CD4-positive, CD25-positive, alpha-beta regulatory T cell (primary cell): ENCODE measurements around the gene CTPS2. TPM values are rescaled to one million over a fixed set of nuclear protein-coding genes. Genes with fewer than 3 reads are reported as not detected.
A peak's percentile ranks its signal among the peaks of the same experiment; 100 is the strongest.
"Not testable (repeated sequence)": the region's sequence is repeated elsewhere in the genome, so short reads cannot be mapped to it uniquely, and the experiment has no call there.

Experiments
- ATAC-seq, 2 donors: fragments of 150-1000 bp; cut with Tn5 transposase; one replicate each; pipeline ENCODE4 v1.10.0; 2021; ENCODE audit warnings: low read depth in 2 of 2, moderate number of reproducible peaks in 2 of 2, moderate library complexity in 1 of 2
- DNase-seq, 3 donors: peaks; one replicate each; pipeline versions ENCODE4 v3.0.0 to v3.0.0-alpha.2; 2012 to 2022; ENCODE audit warnings: mixed read lengths in 1 of 3
- H3K27ac ChIP-seq: one replicate; pipeline ENCODE4 v1.7.0; 2013; ENCODE audit warnings: mild to moderate bottlenecking, low read length; ENCODE audit not compliant: insufficient read depth, poor library complexity, severe bottlenecking
- H3K27me3 ChIP-seq: one replicate; pipeline ENCODE4 v1.7.0; 2013; ENCODE audit warnings: low read length; ENCODE audit not compliant: control insufficient read depth, insufficient read depth
- H3K36me3 ChIP-seq: one replicate; pipeline ENCODE4 v1.7.0; 2013; ENCODE audit warnings: mild to moderate bottlenecking, low read length, moderate library complexity; ENCODE audit not compliant: control insufficient read depth, insufficient read depth
- H3K4me1 ChIP-seq: 2 replicates; pipeline ENCODE4 v1.7.0; 2013; ENCODE audit warnings: mild to moderate bottlenecking, low read length; ENCODE audit not compliant: insufficient read depth, control insufficient read depth, poor library complexity, severe bottlenecking
- H3K4me3 ChIP-seq: one replicate; pipeline ENCODE4 v1.7.0; 2013; ENCODE audit warnings: low read depth, mild to moderate bottlenecking, low read length, moderate library complexity
- H3K9me3 ChIP-seq, 2 experiments: 1 replicate in 1 of 2; 2 replicates in 1 of 2; pipeline ENCODE4 v1.7.0; 2013; ENCODE audit warnings: low read length in 2 of 2, mild to moderate bottlenecking in 1 of 2, moderate library complexity in 1 of 2; ENCODE audit not compliant: control insufficient read depth in 2 of 2
- H3K27ac Mint-ChIP-seq, 3 donors: one replicate each; pipeline ENCODE4 v1.8.0; 2020 to 2022; ENCODE audit warnings: mild to moderate bottlenecking in 3 of 3, mixed read lengths in 3 of 3, moderate library complexity in 2 of 3
- H3K27me3 Mint-ChIP-seq: one replicate; pipeline ENCODE4 v1.8.0; 2022; ENCODE audit warnings: mild to moderate bottlenecking, mixed read lengths
- H3K36me3 Mint-ChIP-seq: one replicate; pipeline ENCODE4 v1.8.0; 2020; ENCODE audit warnings: mixed read lengths
- H3K4me1 Mint-ChIP-seq, 4 donors: one replicate each; pipeline ENCODE4 v1.8.0; 2020 to 2022; ENCODE audit warnings: mixed read lengths in 4 of 4, mild to moderate bottlenecking in 1 of 4
- H3K4me3 Mint-ChIP-seq, 4 donors: one replicate each; pipeline ENCODE4 v1.8.0; 2020 to 2022; ENCODE audit warnings: mild to moderate bottlenecking in 4 of 4, mixed read lengths in 4 of 4, moderate library complexity in 3 of 4
- H3K9me3 Mint-ChIP-seq, 7 donors: one replicate each; pipeline ENCODE4 v1.8.0; 2020 to 2022; ENCODE audit warnings: mixed read lengths in 7 of 7, mild to moderate bottlenecking in 3 of 7, moderate library complexity in 2 of 7
- polyA plus RNA-seq, 4 donors: library from polyadenylated mRNA; unstranded; fragments of 300-500 nt; fragmentation: Illumina TruSeq; gene quantifications; one replicate each; pipeline ENCODE4 v1.2.3, GENCODE V29; 2021
- total RNA-seq: library from RNA; stranded (reverse); gene quantifications from one replicate; pipeline ENCODE4 v1.2.3, GENCODE V29; 2022

CTPS2 gene
- total and polyA plus RNA-seq, 5 donors from 2014 or later, result 3.7 to 4.8 (median 4.5) TPM

DNA sequence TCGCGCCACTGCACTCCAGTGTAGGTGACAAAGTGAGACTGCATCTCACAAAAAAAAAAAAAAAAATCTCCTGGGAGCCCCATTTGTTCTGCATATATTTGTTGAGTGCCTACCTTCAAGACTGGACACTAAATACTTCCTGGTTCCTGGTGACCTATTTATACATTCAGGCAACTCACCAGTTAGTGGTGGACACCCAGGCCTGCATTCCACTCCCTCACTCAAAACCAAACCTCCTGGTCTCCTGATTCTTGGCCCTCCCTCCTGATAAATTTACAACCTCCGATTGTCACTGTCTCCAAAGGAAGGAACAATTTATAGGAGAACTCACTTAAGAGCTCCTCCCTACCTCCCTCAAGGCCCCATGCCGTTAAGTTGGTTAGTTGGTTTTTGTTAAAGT, 10.0 kb upstream of the CTPS2 start:
- Mint-ChIP-seq H3K4me3 (peak overlapping the region in 3 of 4 donors; percentile 46 to 74 (median 47)), H3K4me1 (peaks cover 22 to 62% (median 24%) of the 10 kb centered on the region in 4 donors), H3K36me3 (peaks cover 3% of the 10 kb centered on the region)

DNA sequence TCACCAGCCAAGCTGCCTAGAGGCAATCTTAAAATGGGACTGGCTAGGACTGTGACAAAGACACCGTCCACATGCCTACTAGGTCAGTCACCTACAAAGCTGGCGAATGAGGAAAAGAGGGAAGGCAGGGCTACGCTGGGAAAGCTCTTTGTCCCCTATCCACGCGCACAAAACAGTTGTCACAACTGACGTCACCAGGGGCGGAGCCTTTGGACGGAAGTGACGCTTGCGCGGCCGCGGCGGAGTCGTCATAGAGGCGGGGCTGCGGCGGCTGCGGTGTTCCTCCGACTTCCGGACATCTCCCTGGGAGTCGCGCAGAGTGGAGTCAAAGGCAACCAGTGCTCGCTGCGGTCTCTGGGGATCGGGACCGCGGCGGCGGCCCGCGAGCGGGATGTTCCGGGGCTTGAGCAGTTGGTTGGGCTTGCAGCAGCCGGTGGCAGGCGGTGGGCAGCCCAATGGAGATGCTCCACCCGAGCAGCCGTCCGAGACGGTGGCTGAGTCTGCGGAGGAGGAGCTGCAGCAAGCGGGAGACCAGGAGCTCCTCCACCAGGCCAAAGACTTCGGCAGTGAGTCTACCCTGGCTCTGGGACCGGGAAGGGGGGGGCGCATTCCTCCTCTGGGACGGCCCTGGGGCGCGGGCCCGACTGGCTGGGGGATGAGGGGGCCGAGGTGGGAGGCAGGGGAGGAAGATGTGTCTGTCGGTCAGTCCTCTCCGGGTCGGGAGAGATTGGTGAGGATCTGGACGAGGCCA, 7.0 kb upstream of the CTPS2 start, which contains the start of gene SYAP1:
SYAP1 (plus strand) TSS at position 279 of the 751 bp plus-strand sequence; CDS start at position 392, 113 bp downstream.
- no peaks in the 10 kb centered on the region for H3K9me3 ChIP-seq
- peak within 1 kb of the TSS; percentile 93 for H3K4me3 ChIP-seq
- H3K36me3 ChIP-seq, result no peaks in the 10 kb centered on the region
- DNase-seq, result peak; percentile 87 to 98 (median 96)
- peak within 1 kb of the TSS; percentile 95 to 99 (median 96) for H3K4me3 Mint-ChIP-seq
- ATAC-seq, result peak; percentile 92 to 96
- H3K27me3 ChIP-seq, result no peaks in the 10 kb centered on the region
- peaks cover 0 to 3% (median 0%) of the 10 kb centered on the region in 7 donors for H3K9me3 Mint-ChIP-seq
- H3K27ac Mint-ChIP-seq, result peak within 1 kb of the TSS; percentile 97 to 100 (median 100)
- H3K36me3 Mint-ChIP-seq, result no peaks in the 10 kb centered on the region
- peaks cover 12 to 53% (median 15%) of the 10 kb centered on the region in 4 donors for H3K4me1 Mint-ChIP-seq
- peaks cover 25% of the 10 kb centered on the region for H3K4me1 ChIP-seq
- H3K27me3 Mint-ChIP-seq, result no peaks in the 10 kb centered on the region
- peak within 1 kb of the TSS; percentile 95 for H3K27ac ChIP-seq

More for the DNA sequence above, 10.0 kb upstream of the CTPS2 start:
- no peaks in the 10 kb centered on the region for H3K27me3 ChIP-seq
- H3K9me3 ChIP-seq, result no peaks in the 10 kb centered on the region
- H3K4me1 ChIP-seq, result peaks cover 25% of the 10 kb centered on the region
- H3K36me3 ChIP-seq, result no peaks in the 10 kb centered on the region
- H3K27ac Mint-ChIP-seq, result peak overlapping the region in 2 of 3 donors; percentile 43 to 68
- H3K9me3 Mint-ChIP-seq, result peaks cover 0 to 3% (median 0%) of the 10 kb centered on the region in 7 donors
- H3K27me3 Mint-ChIP-seq, result no peaks in the 10 kb centered on the region
- ATAC-seq, result no peak
- H3K27ac ChIP-seq, result peak overlapping the region; percentile 14
- no peak overlapping the region for H3K4me3 ChIP-seq
- no peak for DNase-seq

DNA sequence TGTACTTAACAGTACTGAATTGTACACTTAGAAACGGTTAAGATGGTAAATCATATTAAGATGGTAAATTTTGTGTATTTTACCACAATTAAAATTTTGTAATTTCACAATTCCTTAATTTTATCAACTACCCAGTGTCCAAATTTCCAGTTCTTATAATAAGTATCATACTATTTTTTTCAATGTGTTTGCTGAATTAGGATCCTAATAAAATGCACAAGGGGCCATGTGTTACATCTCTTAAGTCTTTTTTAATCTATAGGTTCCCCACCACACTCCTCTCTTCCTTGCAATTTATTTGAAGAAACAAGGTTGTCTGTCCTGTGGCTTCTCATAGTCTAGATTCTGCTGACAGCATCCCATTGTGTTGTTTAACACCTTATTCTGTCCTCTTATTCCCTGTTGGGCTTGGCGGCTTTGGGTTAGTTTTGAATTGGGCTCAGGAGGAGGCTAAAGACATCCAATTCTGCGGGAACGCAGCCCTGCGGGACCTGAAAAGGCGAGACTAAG, 6.4 kb upstream of the CTPS2 start:
- no peaks in the 10 kb centered on the region for H3K27me3 ChIP-seq
- Mint-ChIP-seq H3K4me3 (peak overlapping the region; percentile 95 to 99 (median 96)), H3K27me3 (no peaks in the 10 kb centered on the region), H3K4me1 (peaks cover 11 to 47% (median 14%) of the 10 kb centered on the region in 4 donors), H3K27ac (peak overlapping the region; percentile 97 to 100 (median 100)), H3K9me3 (peaks cover 0 to 3% (median 0%) of the 10 kb centered on the region in 7 donors), H3K36me3 (no peaks in the 10 kb centered on the region)
- H3K36me3 ChIP-seq, result no peaks in the 10 kb centered on the region
- H3K27ac ChIP-seq, result peak overlapping the region; percentile 95
- H3K9me3 ChIP-seq, result no peaks in the 10 kb centered on the region
- no peak for ATAC-seq
- H3K4me1 ChIP-seq, result peaks cover 25% of the 10 kb centered on the region
- no peak for DNase-seq
- H3K4me3 ChIP-seq, result peak overlapping the region; percentile 93

DNA sequence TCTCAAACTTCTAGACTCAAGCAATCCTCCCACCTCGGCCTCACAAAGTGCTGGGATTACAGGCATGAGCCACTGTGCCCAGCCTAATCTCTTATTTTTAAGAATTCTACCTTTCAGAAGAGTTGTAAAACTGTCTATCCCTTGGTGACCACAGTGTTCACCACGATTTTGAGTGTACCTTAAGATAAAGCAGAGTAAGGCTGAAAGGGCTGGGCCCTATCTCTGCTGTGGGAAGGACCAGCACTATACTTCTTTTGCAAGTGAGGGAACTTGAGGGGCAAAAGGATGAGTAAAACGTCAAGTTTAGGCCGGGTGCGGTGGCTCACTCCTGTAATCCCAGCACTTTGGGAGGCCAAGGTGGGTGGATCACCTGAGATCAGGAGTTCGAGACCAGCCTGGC, 4.0 kb upstream of the CTPS2 start:
- not testable (repeated sequence) for H3K27me3 ChIP-seq, H3K27me3 Mint-ChIP-seq, H3K9me3 Mint-ChIP-seq, ATAC-seq, H3K4me3 ChIP-seq, H3K36me3 ChIP-seq, DNase-seq, H3K36me3 Mint-ChIP-seq, H3K9me3 ChIP-seq, H3K27ac ChIP-seq
- Mint-ChIP-seq H3K4me3 (peak overlapping the region in 1 of 4 donors; percentile 2), H3K27ac (peak overlapping the region in 1 of 3 donors; percentile 52), H3K4me1 (peaks cover 3 to 40% (median 8%) of the 10 kb centered on the region in 4 donors)
- peaks cover 30% of the 10 kb centered on the region for H3K4me1 ChIP-seq

DNA sequence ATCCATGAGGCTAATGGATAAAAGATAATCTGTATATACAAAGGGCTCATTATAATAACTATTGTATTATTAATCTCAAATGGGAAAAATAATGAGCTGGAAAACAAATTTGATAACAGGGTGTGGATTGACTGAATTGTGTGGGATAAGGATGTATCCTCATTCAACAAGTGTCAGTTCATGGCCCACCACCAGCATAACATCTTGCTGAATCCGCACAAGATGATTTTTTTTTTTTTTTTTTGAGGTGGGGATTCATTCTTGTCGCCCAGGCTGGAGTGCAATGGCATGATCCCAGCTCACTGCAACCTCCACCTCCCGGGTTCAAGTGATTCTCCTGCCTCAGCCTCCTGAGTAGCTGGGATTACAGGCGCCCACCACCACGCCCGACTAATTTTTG, 3.2 kb upstream of the CTPS2 start:
- H3K36me3 ChIP-seq, H3K27ac ChIP-seq, DNase-seq, H3K9me3 Mint-ChIP-seq, H3K9me3 ChIP-seq, H3K36me3 Mint-ChIP-seq, ATAC-seq, H3K27me3 ChIP-seq, H3K4me3 ChIP-seq, H3K27ac Mint-ChIP-seq, H3K27me3 Mint-ChIP-seq: not testable (repeated sequence)
- H3K4me1 ChIP-seq, result peaks cover 26% of the 10 kb centered on the region
- peaks cover 5 to 36% (median 11%) of the 10 kb centered on the region in 4 donors for H3K4me1 Mint-ChIP-seq
- H3K4me3 Mint-ChIP-seq, result peak overlapping the region in 1 of 4 donors; percentile 51

DNA sequence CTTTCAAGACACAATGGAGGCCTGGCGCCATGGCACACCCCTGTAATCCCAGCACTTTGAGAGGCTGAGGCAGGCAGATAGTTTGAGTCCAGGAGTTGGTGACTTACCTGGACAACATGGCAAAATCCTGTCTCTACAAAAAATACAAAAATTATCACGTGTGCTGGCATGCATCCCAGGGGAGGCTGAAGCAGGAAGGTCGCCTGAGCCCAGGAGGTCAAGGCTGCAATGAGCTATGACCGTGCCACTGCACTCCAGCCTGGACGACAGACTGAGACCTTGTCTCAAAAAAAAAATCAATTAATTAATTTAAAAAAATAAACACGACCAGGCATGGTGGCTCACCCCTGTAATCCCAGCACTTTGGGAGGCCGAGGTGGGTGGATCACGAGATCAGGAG, 2.0 kb upstream of the CTPS2 start:
- Histone ChIP-seq H3K27me3 (no peaks in the 10 kb centered on the region), H3K4me1 (peaks cover 20% of the 10 kb centered on the region), H3K27ac (no peak overlapping the region), H3K9me3 (no peaks in the 10 kb centered on the region), H3K4me3 (no peak overlapping the region), H3K36me3 (no peaks in the 10 kb centered on the region)
- DNase-seq (no peak), ATAC-seq (no peak)
- Mint-ChIP-seq H3K4me3 (peak overlapping the region in 1 of 4 donors; percentile 2), H3K4me1 (peaks cover 1 to 26% (median 8%) of the 10 kb centered on the region in 4 donors), H3K27me3 (no peaks in the 10 kb centered on the region), H3K9me3 (peaks cover 0 to 6% (median 0%) of the 10 kb centered on the region in 7 donors), H3K36me3 (no peaks in the 10 kb centered on the region), H3K27ac (peak overlapping the region in 1 of 3 donors; percentile 60)

DNA sequence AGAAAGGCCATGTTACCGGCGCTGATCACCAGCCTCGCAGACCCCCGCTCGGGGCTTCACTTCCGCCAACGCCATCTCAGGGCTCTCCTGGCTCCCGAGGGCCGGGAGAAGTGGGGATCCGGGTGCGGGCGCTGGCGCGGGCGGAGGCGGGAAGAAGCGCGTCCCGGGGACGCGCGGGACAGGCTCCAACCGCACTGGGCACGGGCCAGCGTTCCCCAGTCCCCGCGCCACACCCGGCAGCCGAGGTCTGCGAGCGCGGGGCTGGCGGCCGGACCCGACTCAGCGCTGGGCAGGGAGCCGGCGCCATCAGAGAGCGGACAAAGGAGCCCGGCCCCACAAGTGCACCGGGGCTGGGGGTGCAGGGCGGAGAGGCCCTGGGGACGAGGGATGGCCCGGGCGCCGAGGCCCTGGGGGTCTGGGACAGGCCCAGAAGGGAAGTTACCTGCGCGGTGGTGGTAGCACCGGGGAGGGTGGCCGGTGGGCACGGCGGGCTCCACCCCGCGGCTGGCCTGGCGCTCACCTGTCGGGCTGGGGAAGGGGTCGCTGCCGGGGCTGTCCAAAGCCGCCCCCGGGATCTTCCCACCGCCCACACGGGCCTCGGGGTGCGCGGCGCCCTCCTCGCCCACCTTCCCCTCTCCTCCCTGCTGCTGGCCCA, 449 bp downstream of the CTPS2 start:
- Histone ChIP-seq H3K9me3 (no peaks in the 10 kb centered on the region), H3K4me3 (peak overlapping the region; percentile 71), H3K36me3 (no peaks in the 10 kb centered on the region), H3K27me3 (no peaks in the 10 kb centered on the region), H3K4me1 (peaks cover 20% of the 10 kb centered on the region), H3K27ac (peak overlapping the region; percentile 47)
- H3K36me3 Mint-ChIP-seq, result no peaks in the 10 kb centered on the region
- H3K27ac Mint-ChIP-seq, result peak overlapping the region; percentile 88 to 94 (median 90)
- H3K4me1 Mint-ChIP-seq, result peaks cover 1 to 13% (median 5%) of the 10 kb centered on the region in 4 donors
- peaks cover 0 to 3% (median 0%) of the 10 kb centered on the region in 7 donors for H3K9me3 Mint-ChIP-seq
- ATAC-seq (peak; percentile 37 to 47), DNase-seq (no peak)
- H3K4me3 Mint-ChIP-seq, result peak overlapping the region; percentile 89 to 93 (median 91)
- H3K27me3 Mint-ChIP-seq, result no peaks in the 10 kb centered on the region
